GM23338 (cell line): ENCODE results near the gene CDV3. TPM values are rescaled to one million over a fixed set of nuclear protein-coding genes. Genes with fewer than 3 reads are reported as not detected.

Source experiments
- ATAC-seq: fragments of 200-7000 bp; cut with Tn5 transposase; 3 replicates; pipeline ENCODE4 v1.9.1; 2020
- DNase-seq: peaks from one replicate; pipeline ENCODE4 v3.0.0-alpha.2; 2015; ENCODE audit warnings: low spot score
- H2AFZ ChIP-seq: fragments of 200-600 bp; sonication (generic); 2 replicates; pipeline ENCODE4 v1.8.0; 2016; ENCODE audit warnings: antibody characterized with exemption, mild to moderate bottlenecking, moderate library complexity
- H3F3A ChIP-seq: fragments of 200-600 bp; sonication (generic); replicated peaks from 2 replicates; pipeline ENCODE4 v1.8.0; 2017; ENCODE audit warnings: antibody characterized with exemption, mixed run types, low read depth
- H3K27ac ChIP-seq: fragments of 200-600 bp; sonication (generic); 2 replicates; pipeline ENCODE4 v1.6.1; 2016; ENCODE audit warnings: low read depth
- H3K27me3 ChIP-seq: fragments of 200-600 bp; sonication (generic); 2 replicates; pipeline ENCODE4 v1.8.0; 2016; ENCODE audit warnings: mild to moderate bottlenecking, mixed run types, moderate library complexity; ENCODE audit not compliant: insufficient read depth
- H3K36me3 ChIP-seq: fragments of 200-600 bp; sonication (generic); 2 replicates; pipeline ENCODE4 v1.8.0; 2016; ENCODE audit warnings: mild to moderate bottlenecking; ENCODE audit not compliant: insufficient read depth
- H3K4me1 ChIP-seq: fragments of 200-600 bp; sonication (generic); 2 replicates; pipeline ENCODE4 v1.8.0; 2016; ENCODE audit warnings: mild to moderate bottlenecking, moderate library complexity; ENCODE audit not compliant: insufficient read depth
- H3K4me2 ChIP-seq: fragments of 200-600 bp; sonication (generic); 2 replicates; pipeline ENCODE4 v1.7.1; 2017; ENCODE audit warnings: mixed run types
- H3K4me3 ChIP-seq: fragments of 200-600 bp; sonication (generic); 2 replicates; pipeline ENCODE4 v1.6.1; 2016; ENCODE audit warnings: mixed run types
- H3K79me2 ChIP-seq: fragments of 200-600 bp; sonication (generic); replicated peaks from 2 replicates; pipeline ENCODE4 v1.8.0; 2017; ENCODE audit warnings: mild to moderate bottlenecking; ENCODE audit not compliant: insufficient read depth
- H3K9me2 ChIP-seq: fragments of 200-600 bp; sonication (generic); 2 replicates; pipeline ENCODE4 v1.8.0; 2017; ENCODE audit not compliant: insufficient read depth
- H4K20me1 ChIP-seq: fragments of 200-600 bp; sonication (generic); replicated peaks from 2 replicates; pipeline ENCODE4 v1.8.0; 2017; ENCODE audit warnings: mild to moderate bottlenecking; ENCODE audit not compliant: insufficient read depth
- H3K27ac Mint-ChIP-seq: 2 replicates; pipeline ENCODE4 v1.8.0; 2020; ENCODE audit warnings: inconsistent platforms, mild to moderate bottlenecking, moderate library complexity, mixed read lengths
- H3K27me3 Mint-ChIP-seq: 3 replicates; pipeline ENCODE4 v1.8.0; 2022; ENCODE audit warnings: low read depth, mild to moderate bottlenecking, moderate library complexity, mixed read lengths, inconsistent platforms; ENCODE audit not compliant: insufficient read depth, poor library complexity
- H3K36me3 Mint-ChIP-seq: 3 replicates; pipeline ENCODE4 v1.8.0; 2021; ENCODE audit warnings: low read depth, mild to moderate bottlenecking, inconsistent platforms, moderate library complexity, mixed read lengths
- H3K4me1 Mint-ChIP-seq: 3 replicates; pipeline ENCODE4 v1.8.0; 2020; ENCODE audit warnings: mild to moderate bottlenecking, inconsistent platforms, mixed read lengths
- H3K4me3 Mint-ChIP-seq: 3 replicates; pipeline ENCODE4 v1.8.0; 2021; ENCODE audit warnings: moderate library complexity, mild to moderate bottlenecking, inconsistent platforms, mixed read lengths
- H3K9me3 Mint-ChIP-seq: 3 replicates; pipeline ENCODE4 v1.8.0; 2020; ENCODE audit warnings: moderate library complexity, mild to moderate bottlenecking, inconsistent platforms, mixed read lengths
- JUNB ChIP-seq: IDR thresholded peaks from one replicate; pipeline ENCODE4 v1.6.1; 2016; ENCODE audit warnings: antibody characterized with exemption; ENCODE audit not compliant: unreplicated experiment
- ZNF114 ChIP-seq: fragments of 250-450 bp; sonication (Bioruptor Pico); IDR thresholded peaks from 2 replicates; pipeline ENCODE4 v1.5.0; 2020; ENCODE audit warnings: mild to moderate bottlenecking, moderate library complexity
- polyA plus RNA-seq: library from polyadenylated mRNA; unstranded; fragments of >200 nt; fragmentation: Nextera tagmentation; extraction: Ambion mirVana; gene quantifications from 2 replicates; pipeline ENCODE4 v1.2.1, GENCODE V29; 2016
- total RNA-seq: library from RNA; depleted of rRNA; stranded (reverse); fragments of >200 nt; shearing (Covaris generic); gene quantifications from 2 replicates; pipeline ENCODE4 v1.2.3, GENCODE V29; 2014
- TF ChIP-seq, protein P1 (sequence below): fragments of 250-450 bp; sonication (Bioruptor Pico); IDR thresholded peaks from 2 replicates; pipeline ENCODE4 v1.5.0; 2020; ENCODE audit warnings: mild to moderate bottlenecking, moderate library complexity
- TF ChIP-seq, protein P2 (sequence below), 2 experiments: fragments of 200-600 bp in 1 of 2; sonication (generic) in 1 of 2; conservative IDR thresholded peaks; 2 replicates each; pipeline versions ENCODE4 v1.5.1 to v1.6.1; 2016 to 2017; ENCODE audit warnings: antibody characterized with exemption in 2 of 2, low read depth in 2 of 2, mild to moderate bottlenecking in 2 of 2, moderate library complexity in 1 of 2

The CDV3 gene
- total and polyA plus RNA-seq, 2 experiments from 2014 or later: 36.6 to 119 TPM

GRCh38 chr3:133527081-133527715 is 46.3 kb upstream of the CDV3 start (continued):
- TF ChIP-seq, protein P1, sequence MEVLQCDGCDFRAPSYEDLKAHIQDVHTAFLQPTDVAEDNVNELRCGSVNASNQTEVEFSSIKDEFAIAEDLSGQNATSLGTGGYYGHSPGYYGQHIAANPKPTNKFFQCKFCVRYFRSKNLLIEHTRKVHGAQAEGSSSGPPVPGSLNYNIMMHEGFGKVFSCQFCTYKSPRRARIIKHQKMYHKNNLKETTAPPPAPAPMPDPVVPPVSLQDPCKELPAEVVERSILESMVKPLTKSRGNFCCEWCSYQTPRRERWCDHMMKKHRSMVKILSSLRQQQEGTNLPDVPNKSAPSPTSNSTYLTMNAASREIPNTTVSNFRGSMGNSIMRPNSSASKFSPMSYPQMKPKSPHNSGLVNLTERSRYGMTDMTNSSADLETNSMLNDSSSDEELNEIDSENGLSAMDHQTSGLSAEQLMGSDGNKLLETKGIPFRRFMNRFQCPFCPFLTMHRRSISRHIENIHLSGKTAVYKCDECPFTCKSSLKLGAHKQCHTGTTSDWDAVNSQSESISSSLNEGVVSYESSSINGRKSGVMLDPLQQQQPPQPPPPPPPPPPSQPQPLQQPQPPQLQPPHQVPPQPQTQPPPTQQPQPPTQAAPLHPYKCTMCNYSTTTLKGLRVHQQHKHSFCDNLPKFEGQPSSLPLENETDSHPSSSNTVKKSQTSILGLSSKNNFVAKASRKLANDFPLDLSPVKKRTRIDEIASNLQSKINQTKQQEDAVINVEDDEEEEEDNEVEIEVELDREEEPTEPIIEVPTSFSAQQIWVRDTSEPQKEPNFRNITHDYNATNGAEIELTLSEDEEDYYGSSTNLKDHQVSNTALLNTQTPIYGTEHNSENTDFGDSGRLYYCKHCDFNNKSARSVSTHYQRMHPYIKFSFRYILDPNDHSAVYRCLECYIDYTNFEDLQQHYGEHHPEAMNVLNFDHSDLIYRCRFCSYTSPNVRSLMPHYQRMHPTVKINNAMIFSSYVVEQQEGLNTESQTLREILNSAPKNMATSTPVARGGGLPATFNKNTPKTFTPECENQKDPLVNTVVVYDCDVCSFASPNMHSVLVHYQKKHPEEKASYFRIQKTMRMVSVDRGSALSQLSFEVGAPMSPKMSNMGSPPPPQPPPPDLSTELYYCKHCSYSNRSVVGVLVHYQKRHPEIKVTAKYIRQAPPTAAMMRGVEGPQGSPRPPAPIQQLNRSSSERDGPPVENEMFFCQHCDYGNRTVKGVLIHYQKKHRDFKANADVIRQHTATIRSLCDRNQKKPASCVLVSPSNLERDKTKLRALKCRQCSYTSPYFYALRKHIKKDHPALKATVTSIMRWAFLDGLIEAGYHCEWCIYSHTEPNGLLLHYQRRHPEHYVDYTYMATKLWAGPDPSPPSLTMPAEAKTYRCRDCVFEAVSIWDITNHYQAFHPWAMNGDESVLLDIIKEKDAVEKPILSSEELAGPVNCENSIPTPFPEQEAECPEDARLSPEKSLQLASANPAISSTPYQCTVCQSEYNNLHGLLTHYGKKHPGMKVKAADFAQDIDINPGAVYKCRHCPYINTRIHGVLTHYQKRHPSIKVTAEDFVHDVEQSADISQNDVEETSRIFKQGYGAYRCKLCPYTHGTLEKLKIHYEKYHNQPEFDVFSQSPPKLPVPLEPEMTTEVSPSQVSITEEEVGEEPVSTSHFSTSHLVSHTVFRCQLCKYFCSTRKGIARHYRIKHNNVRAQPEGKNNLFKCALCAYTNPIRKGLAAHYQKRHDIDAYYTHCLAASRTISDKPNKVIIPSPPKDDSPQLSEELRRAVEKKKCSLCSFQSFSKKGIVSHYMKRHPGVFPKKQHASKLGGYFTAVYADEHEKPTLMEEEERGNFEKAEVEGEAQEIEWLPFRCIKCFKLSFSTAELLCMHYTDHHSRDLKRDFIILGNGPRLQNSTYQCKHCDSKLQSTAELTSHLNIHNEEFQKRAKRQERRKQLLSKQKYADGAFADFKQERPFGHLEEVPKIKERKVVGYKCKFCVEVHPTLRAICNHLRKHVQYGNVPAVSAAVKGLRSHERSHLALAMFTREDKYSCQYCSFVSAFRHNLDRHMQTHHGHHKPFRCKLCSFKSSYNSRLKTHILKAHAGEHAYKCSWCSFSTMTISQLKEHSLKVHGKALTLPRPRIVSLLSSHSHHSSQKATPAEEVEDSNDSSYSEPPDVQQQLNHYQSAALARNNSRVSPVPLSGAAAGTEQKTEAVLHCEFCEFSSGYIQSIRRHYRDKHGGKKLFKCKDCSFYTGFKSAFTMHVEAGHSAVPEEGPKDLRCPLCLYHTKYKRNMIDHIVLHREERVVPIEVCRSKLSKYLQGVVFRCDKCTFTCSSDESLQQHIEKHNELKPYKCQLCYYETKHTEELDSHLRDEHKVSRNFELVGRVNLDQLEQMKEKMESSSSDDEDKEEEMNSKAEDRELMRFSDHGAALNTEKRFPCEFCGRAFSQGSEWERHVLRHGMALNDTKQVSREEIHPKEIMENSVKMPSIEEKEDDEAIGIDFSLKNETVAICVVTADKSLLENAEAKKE (CRISPR knock-in tag): no peak
- TF ChIP-seq JUNB: no peak

DNA sequence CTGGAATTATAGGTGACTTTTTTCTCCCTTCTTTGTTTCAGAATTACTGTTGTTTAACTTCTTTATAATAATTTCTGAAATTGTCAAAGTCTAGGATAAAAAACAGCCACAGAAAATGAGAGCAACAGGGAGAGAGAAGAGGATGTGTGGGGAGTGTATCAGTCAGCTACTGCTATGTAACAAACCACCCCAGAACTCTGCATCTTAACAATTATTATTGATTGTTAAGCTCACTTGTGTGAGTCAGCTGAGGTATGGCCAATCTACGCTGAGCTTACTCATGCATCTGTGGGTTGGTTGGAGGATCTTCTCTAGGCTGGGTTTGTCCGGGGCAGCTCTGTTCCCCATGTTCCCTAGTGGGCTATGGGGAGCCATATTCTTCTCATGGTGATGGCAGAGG is 43.7 kb upstream of the CDV3 start:
- no peak overlapping the region for H3K4me3 ChIP-seq
- no peak overlapping the region for H3K4me2 ChIP-seq
- no peak overlapping the region for H3K27ac ChIP-seq
- no peaks in the 10 kb centered on the region for H3K36me3 ChIP-seq
- no peak overlapping the region for H3K4me3 Mint-ChIP-seq
- H3F3A ChIP-seq: no peaks in the 10 kb centered on the region
- peaks cover 3% of the 10 kb centered on the region; the same call in 2 of the 3 replicates for H3K36me3 Mint-ChIP-seq
- no peak overlapping the region for H2AFZ ChIP-seq
- H3K27ac Mint-ChIP-seq: no peak overlapping the region
- H3K27me3 ChIP-seq: no peaks in the 10 kb centered on the region
- no peaks in the 10 kb centered on the region for H3K9me2 ChIP-seq
- peaks cover 3% of the 10 kb centered on the region for H3K27me3 Mint-ChIP-seq
- H3K9me3 Mint-ChIP-seq: peaks cover 9% of the 10 kb centered on the region; the same call in 2 of the 3 replicates
- DNase-seq (no peak), ATAC-seq (no peak)
- H3K4me1 Mint-ChIP-seq: peaks cover 3% of the 10 kb centered on the region; the same call in 1 of the 3 replicates
- H3K79me2 ChIP-seq: no peaks in the 10 kb centered on the region
- H4K20me1 ChIP-seq: no peaks in the 10 kb centered on the region
- no peaks in the 10 kb centered on the region for H3K4me1 ChIP-seq
- TF ChIP-seq, protein P1 (CRISPR knock-in tag): no peak
- no peak for TF ChIP-seq ZNF114
- TF ChIP-seq, protein P2, sequence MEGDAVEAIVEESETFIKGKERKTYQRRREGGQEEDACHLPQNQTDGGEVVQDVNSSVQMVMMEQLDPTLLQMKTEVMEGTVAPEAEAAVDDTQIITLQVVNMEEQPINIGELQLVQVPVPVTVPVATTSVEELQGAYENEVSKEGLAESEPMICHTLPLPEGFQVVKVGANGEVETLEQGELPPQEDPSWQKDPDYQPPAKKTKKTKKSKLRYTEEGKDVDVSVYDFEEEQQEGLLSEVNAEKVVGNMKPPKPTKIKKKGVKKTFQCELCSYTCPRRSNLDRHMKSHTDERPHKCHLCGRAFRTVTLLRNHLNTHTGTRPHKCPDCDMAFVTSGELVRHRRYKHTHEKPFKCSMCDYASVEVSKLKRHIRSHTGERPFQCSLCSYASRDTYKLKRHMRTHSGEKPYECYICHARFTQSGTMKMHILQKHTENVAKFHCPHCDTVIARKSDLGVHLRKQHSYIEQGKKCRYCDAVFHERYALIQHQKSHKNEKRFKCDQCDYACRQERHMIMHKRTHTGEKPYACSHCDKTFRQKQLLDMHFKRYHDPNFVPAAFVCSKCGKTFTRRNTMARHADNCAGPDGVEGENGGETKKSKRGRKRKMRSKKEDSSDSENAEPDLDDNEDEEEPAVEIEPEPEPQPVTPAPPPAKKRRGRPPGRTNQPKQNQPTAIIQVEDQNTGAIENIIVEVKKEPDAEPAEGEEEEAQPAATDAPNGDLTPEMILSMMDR (conservative IDR thresholded peaks at IDR 0.05; ENCODE audit: low read depth in 2 of 2): no peak
